HCT116 (cell line): ENCODE results near the gene OR7A17. TPM values are rescaled to one million over a fixed set of nuclear protein-coding genes. Genes with fewer than 3 reads are reported as not detected.

Source experiments
- ATAC-seq: fragments of 200-7000 bp; cut with Tn5 transposase; 2 replicates; pipeline ENCODE4 v1.9.1; 2020; ENCODE audit warnings: mild to moderate bottlenecking, moderate library complexity
- BruUV-seq: library from RNA; stranded (reverse); fragments of 400-500 nt; replicated peaks from 2 replicates; lab custom pipeline; 2021; lab: Mats Ljungman, UMichigan
- CTCF ChIA-PET: fragments of 300-600 bp; sonication (Branson Sonifier 250); formaldehyde crosslinking; loops from one replicate; lab custom pipeline; 2021; ENCODE audit warnings: antibody characterized with exemption; lab: Charles Lee
- POLR2A ChIA-PET: fragments of 300-600, 350-600 bp; sonication (Branson Sonifier 250); formaldehyde crosslinking; loops from one replicate; lab custom pipeline; 2021; ENCODE audit warnings: antibody characterized with exemption; lab: Charles Lee
- RAD21 ChIA-PET, 2 experiments: fragments of 300-600 bp; sonication (Branson Sonifier 250); formaldehyde crosslinking; loops; one replicate each; lab custom pipeline; 2023; ENCODE audit warnings: low total read pairs in 2 of 2; ENCODE audit not compliant: uncharacterized antibody in 2 of 2, unreplicated experiment in 2 of 2, low non-redundant PET in 1 of 2; lab: Charles Lee
- DNase-seq: peaks from one replicate; pipeline ENCODE4 v3.0.0-alpha.2; 2010; ENCODE audit warnings: low read depth, low spot score
- H2AFZ ChIP-seq: fragments of 200-600 bp; shearing (Covaris generic), sonication (generic); 2 replicates; pipeline ENCODE4 v1.6.1; 2017; ENCODE audit warnings: low read depth, mixed run types, mixed read lengths, antibody characterized with exemption, low read length; ENCODE audit not compliant: poor library complexity, severe bottlenecking
- H3K27ac ChIP-seq: 2 replicates; pipeline ENCODE4 v1.5.1; 2012; ENCODE audit warnings: low read depth, low read length
- H3K27me3 ChIP-seq: fragments of 200-600 bp; sonication (generic); 2 replicates; pipeline ENCODE4 v1.6.1; 2016; ENCODE audit warnings: mixed run types, low read length, mixed read lengths; ENCODE audit not compliant: insufficient read depth
- H3K36me3 ChIP-seq, 2 experiments: fragments of 200-500 bp in 1 of 2; fragments of 200-600 bp in 1 of 2; sonication (Bioruptor generic) in 1 of 2; sonication (generic) in 1 of 2; 2 replicates each; pipeline versions ENCODE4 v1.5.1 to v1.6.1; 2014 to 2016; ENCODE audit warnings: low read length in 2 of 2, inconsistent platforms in 1 of 2, mixed read lengths in 1 of 2, mixed run types in 1 of 2; ENCODE audit not compliant: insufficient read depth in 2 of 2, control insufficient read depth in 1 of 2
- H3K4me1 ChIP-seq, 2 experiments: fragments of 200-600 bp in 1 of 2; sonication (generic) in 1 of 2; 2 replicates each; pipeline versions ENCODE4 v1.5.1 to v1.6.1; 2012 to 2017; ENCODE audit warnings: low read length in 2 of 2, inconsistent platforms in 1 of 2, mild to moderate bottlenecking in 1 of 2, mixed read lengths in 1 of 2, mixed run types in 1 of 2, moderate library complexity in 1 of 2; ENCODE audit not compliant: insufficient read depth in 2 of 2, control insufficient read depth in 1 of 2
- H3K4me2 ChIP-seq: fragments of 200-600 bp; sonication (generic); 2 replicates; pipeline ENCODE4 v1.6.1; 2017; ENCODE audit warnings: mixed run types, low read length, mixed read lengths
- H3K4me3 ChIP-seq, 2 experiments: fragments of 200-600 bp in 1 of 2; sonication (generic) in 1 of 2; replicated peaks in 1 of 2; 2 replicates each; pipeline ENCODE4 v1.5.1; 2011 to 2016; ENCODE audit warnings: low read length in 2 of 2, control low read depth in 1 of 2, low read depth in 1 of 2, mild to moderate bottlenecking in 1 of 2, mixed read lengths in 1 of 2, mixed run types in 1 of 2
- H3K79me2 ChIP-seq: fragments of 200-600 bp; sonication (generic); 2 replicates; pipeline ENCODE4 v1.6.1; 2017; ENCODE audit warnings: mild to moderate bottlenecking, mixed run types, low read length, moderate library complexity, mixed read lengths; ENCODE audit not compliant: insufficient read depth
- H3K9ac ChIP-seq: fragments of 200-600 bp; sonication (generic); 2 replicates; pipeline ENCODE4 v1.6.1; 2016; ENCODE audit warnings: low read length, mixed read lengths
- H3K9me2 ChIP-seq: fragments of 200-600 bp; sonication (generic), shearing (Covaris generic); 2 replicates; pipeline ENCODE4 v1.6.1; 2017; ENCODE audit warnings: mixed run types, mild to moderate bottlenecking, moderate library complexity; ENCODE audit not compliant: insufficient read depth
- H3K9me3 ChIP-seq, 2 experiments: fragments of 200-500 bp in 1 of 2; fragments of 200-600 bp in 1 of 2; sonication (Bioruptor generic) in 1 of 2; sonication (generic) in 1 of 2; 2 replicates each; pipeline ENCODE4 v1.6.1; 2014 to 2017; ENCODE audit warnings: low read length in 2 of 2, mixed read lengths in 2 of 2, inconsistent platforms in 1 of 2, low read depth in 1 of 2, mild to moderate bottlenecking in 1 of 2, mixed run types in 1 of 2, moderate library complexity in 1 of 2; ENCODE audit not compliant: control insufficient read depth in 1 of 2, insufficient read depth in 1 of 2
- H4K20me1 ChIP-seq: fragments of 200-600 bp; sonication (generic), shearing (Covaris generic); 2 replicates; pipeline ENCODE4 v1.6.1; 2017; ENCODE audit warnings: mixed run types, mild to moderate bottlenecking, moderate library complexity; ENCODE audit not compliant: insufficient read depth
- CBX3 ChIP-seq: IDR thresholded peaks from 2 replicates; pipeline ENCODE4 v1.6.1; 2012; ENCODE audit warnings: low read depth
- CEBPB ChIP-seq: IDR thresholded peaks from 2 replicates; pipeline ENCODE4 v1.6.1; 2012; ENCODE audit warnings: low read depth
- EGR1 ChIP-seq: IDR thresholded peaks from 2 replicates; pipeline ENCODE4 v1.6.1; 2012; ENCODE audit warnings: low read depth
- ELF1 ChIP-seq: IDR thresholded peaks from 2 replicates; pipeline ENCODE4 v1.6.1; 2012; ENCODE audit warnings: low read depth, borderline replicate concordance
- EZH2 ChIP-seq: fragments of 200-600 bp; sonication (generic); IDR thresholded peaks from 2 replicates; pipeline ENCODE4 v1.6.1; 2017; ENCODE audit warnings: antibody characterized with exemption, mixed run types
- EZH2phosphoT487 ChIP-seq: fragments of 200-600 bp; IDR thresholded peaks from 2 replicates; pipeline ENCODE4 v1.6.1; 2018; ENCODE audit warnings: antibody characterized with exemption, borderline replicate concordance
- FOSL1 ChIP-seq: IDR thresholded peaks from 2 replicates; pipeline ENCODE4 v1.6.1; 2012; ENCODE audit warnings: low read depth
- JUND ChIP-seq: IDR thresholded peaks from 2 replicates; pipeline ENCODE4 v1.6.1; 2012
- MAX ChIP-seq: IDR thresholded peaks from 2 replicates; pipeline ENCODE4 v1.6.1; 2012
- RAD21 ChIP-seq: IDR thresholded peaks from 2 replicates; pipeline ENCODE4 v1.6.1; 2012; ENCODE audit warnings: low read depth, mild to moderate bottlenecking
- REST ChIP-seq: IDR thresholded peaks from 2 replicates; pipeline ENCODE4 v1.6.1; 2012; ENCODE audit warnings: low read depth
- TCF7L2 ChIP-seq: IDR thresholded peaks from 2 replicates; pipeline ENCODE4 v1.7.0; 2011; ENCODE audit warnings: borderline replicate concordance, inconsistent platforms; ENCODE audit not compliant: insufficient read depth, insufficient read length; ENCODE audit errors: extremely low read depth
- intact Hi-C: fragments of 100-400 bp; cut with micrococcal nuclease; formaldehyde crosslinking; loops from 2 replicates; pipeline ENCODE4 v1.10.0; 2022
- total RNA-seq: library from RNA; stranded (reverse); gene quantifications from one replicate; pipeline ENCODE4 v1.2.1, GENCODE V29; 2021; ENCODE audit not compliant: unreplicated experiment
- TF ChIP-seq, protein P1 (sequence below): IDR thresholded peaks from 2 replicates; pipeline ENCODE4 v1.6.1; 2011; ENCODE audit warnings: mild to moderate bottlenecking, low read length, moderate library complexity; ENCODE audit not compliant: insufficient replicate concordance; ENCODE audit errors: extremely low read depth
- TF ChIP-seq, protein P2 (sequence below): IDR thresholded peaks from 2 replicates; pipeline ENCODE4 v1.6.1; 2012

OR7A17 gene
- total RNA-seq, 1 experiment from 2014 or later, result not detected

- POLR2A ChIA-PET, result no interaction called here
- Histone ChIP-seq H3K79me2 (no peaks in the 10 kb centered on the region), H3K4me2 (no peak within 1 kb of the TSS), H3K36me3 (no peaks in the 10 kb centered on the region), H3K4me1 (0 out of 4 replicates have a peak, but pooled peaks cover 0 to 2% of the 10 kb centered on the region in 2 experiments), H3K4me3 (no peak within 1 kb of the TSS), H3K9me2 (no peaks in the 10 kb centered on the region), H3K27ac (no peak within 1 kb of the TSS), H4K20me1 (no peaks in the 10 kb centered on the region), H3K9ac (no peak within 1 kb of the TSS), H3K9me3 (no peaks in the 10 kb centered on the region), H3K27me3 (0 out of 2 replicates have a peak, but pooled peaks cover 6% of the 10 kb centered on the region), H2AFZ (no peak within 1 kb of the TSS)
- intact Hi-C loops, result no loop called here
- CTCF ChIA-PET, result no interaction called here
- DNase-seq (no peak), ATAC-seq (no peak)
- RAD21 ChIA-PET, result no interaction called here
- no TSS peak for BruUV-seq
- TF ChIP-seq CEBPB, result no peak
- no peak for TF ChIP-seq EZH2
- TF ChIP-seq FOSL1, result no peak
- TF ChIP-seq RAD21, result no peak
- no peak for TF ChIP-seq MAX
- TF ChIP-seq, protein P1, sequence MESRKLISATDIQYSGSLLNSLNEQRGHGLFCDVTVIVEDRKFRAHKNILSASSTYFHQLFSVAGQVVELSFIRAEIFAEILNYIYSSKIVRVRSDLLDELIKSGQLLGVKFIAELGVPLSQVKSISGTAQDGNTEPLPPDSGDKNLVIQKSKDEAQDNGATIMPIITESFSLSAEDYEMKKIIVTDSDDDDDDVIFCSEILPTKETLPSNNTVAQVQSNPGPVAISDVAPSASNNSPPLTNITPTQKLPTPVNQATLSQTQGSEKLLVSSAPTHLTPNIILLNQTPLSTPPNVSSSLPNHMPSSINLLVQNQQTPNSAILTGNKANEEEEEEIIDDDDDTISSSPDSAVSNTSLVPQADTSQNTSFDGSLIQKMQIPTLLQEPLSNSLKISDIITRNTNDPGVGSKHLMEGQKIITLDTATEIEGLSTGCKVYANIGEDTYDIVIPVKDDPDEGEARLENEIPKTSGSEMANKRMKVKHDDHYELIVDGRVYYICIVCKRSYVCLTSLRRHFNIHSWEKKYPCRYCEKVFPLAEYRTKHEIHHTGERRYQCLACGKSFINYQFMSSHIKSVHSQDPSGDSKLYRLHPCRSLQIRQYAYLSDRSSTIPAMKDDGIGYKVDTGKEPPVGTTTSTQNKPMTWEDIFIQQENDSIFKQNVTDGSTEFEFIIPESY, result no peak
- no peak for TF ChIP-seq TCF7L2
- no peak for TF ChIP-seq REST
- no peak for TF ChIP-seq EGR1
- no peak for TF ChIP-seq ELF1
- no peak for TF ChIP-seq EZH2phosphoT487
- no peak for TF ChIP-seq CBX3
- no peak for TF ChIP-seq JUND
- TF ChIP-seq, protein P2, sequence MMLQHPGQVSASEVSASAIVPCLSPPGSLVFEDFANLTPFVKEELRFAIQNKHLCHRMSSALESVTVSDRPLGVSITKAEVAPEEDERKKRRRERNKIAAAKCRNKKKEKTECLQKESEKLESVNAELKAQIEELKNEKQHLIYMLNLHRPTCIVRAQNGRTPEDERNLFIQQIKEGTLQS, result no peak
These were observed 50.9 kb downstream of the OR7A17 start, which contains the start of the genes OR7A5 and OR7C1 for GRCh38 chr19:14835011-14835410. TSS of gene OR7A5 (minus strand) at chr19:14835185. CDS start at chr19:14828241, 6,944 bp downstream. TSS of gene OR7C1 (minus strand) at chr19:14835185. CDS start at chr19:14800136, 35,049 bp downstream.
